ENCODE results near the gene C11orf91. TPM values are rescaled to one million over a fixed set of nuclear protein-coding genes. Genes with fewer than 3 reads are reported as not detected.

The C11orf91 gene
- total and polyA plus RNA-seq, 2 donors (not counting 3 experiments of a cell fraction or from before 2014, with no cell fraction given) = 0.94 to 2.1 TPM

- BruUV-seq (replicated peaks) = no TSS peak
- DNase-seq (ENCODE audit: low read depth, low spot score) (no peak), FAIRE-seq (no peak)
- CTCF ChIA-PET = interaction anchor here (1.4 to 1.6 kb wide), 2 partner anchors 12 to 85 kb away, joined by 3 to 4 read pairs; no protein-coding TSS in a partner anchor
- H3K9me3 ChIP-seq (replicated peaks; ENCODE audit: control insufficient read depth, insufficient read depth, low read length) = no peaks in the 10 kb centered on the region
- TF ChIP-seq GATA2 (IDR thresholded peaks at IDR 0.05; ENCODE audit: insufficient read depth, insufficient read length, low read depth, low read length) = no peak
- TF ChIP-seq CTCF (IDR thresholded peaks at IDR 0.05; ENCODE audit: extremely low read depth in 1 of 2, insufficient read depth in 1 of 2, low read depth in 1 of 2, low read length in 2 of 2) = no peak
- TF ChIP-seq MYC (IDR thresholded peaks at IDR 0.05; ENCODE audit: low read depth, low read length) = no peak
- no peak for TF ChIP-seq MAX (IDR thresholded peaks at IDR 0.05; ENCODE audit: insufficient read depth, insufficient read length)
- no peak for TF ChIP-seq POLR2AphosphoS5 (IDR thresholded peaks at IDR 0.05; ENCODE audit: insufficient read depth, low read depth, low read length)
- no peak for TF ChIP-seq POLR2A (IDR thresholded peaks at IDR 0.05; ENCODE audit: low read depth, low read length)
- no peak for TF ChIP-seq JUN (IDR thresholded peaks at IDR 0.05; ENCODE audit: borderline replicate concordance, insufficient read depth, insufficient read length, low read depth)
- no peak for TF ChIP-seq FOS (IDR thresholded peaks at IDR 0.05; ENCODE audit: borderline replicate concordance, insufficient read depth, low read length)
- no peak for TF ChIP-seq EZH2 (IDR thresholded peaks at IDR 0.05; ENCODE audit: borderline replicate concordance, low read depth, low read length, severe bottlenecking)
- no peaks in the 10 kb centered on the region for H4K20me1 ChIP-seq (replicated peaks; ENCODE audit: control insufficient read depth, extremely low read depth, insufficient read depth, low read length)
- no peak overlapping the region for H3K9ac ChIP-seq (replicated peaks; ENCODE audit: extremely low read depth, insufficient read depth, low read length)
- H3K9me1 ChIP-seq (replicated peaks; ENCODE audit: control insufficient read depth, extremely low read depth, insufficient read depth, low read length) = no peaks in the 10 kb centered on the region
- no peaks in the 10 kb centered on the region for H3K79me2 ChIP-seq (ENCODE audit: control insufficient read depth, insufficient read depth, low read length)
- H3K36me3 ChIP-seq (ENCODE audit: control insufficient read depth in 2 of 2, extremely low read depth in 1 of 2, insufficient read depth in 2 of 2, low read length in 2 of 2) = no peaks in the 10 kb centered on the region
- no peaks in the 10 kb centered on the region for H3K4me1 ChIP-seq (ENCODE audit: control insufficient read depth, extremely low read depth, insufficient read depth, low read length)
- POLR2A ChIA-PET = no interaction called here
- no peak overlapping the region for H3K4me3 ChIP-seq (replicated peaks in 1 of 3; ENCODE audit: insufficient read depth in 1 of 3, low read depth in 1 of 3, low read length in 3 of 3)
- no peak overlapping the region for H3K27ac ChIP-seq (ENCODE audit: insufficient read depth, low read depth, low read length)
- dilution Hi-C loops (cut with MboI; ENCODE audit: extremely low pct_ligation_motif_present, low sequenced_read_pairs) = no loop called here
- no peak overlapping the region for H2AFZ ChIP-seq (ENCODE audit: low read depth, low read length)
- H3K27me3 ChIP-seq (ENCODE audit: control insufficient read depth in 2 of 2, insufficient read depth in 2 of 2, low read length in 2 of 2) = no peaks in the 10 kb centered on the region
- intact Hi-C loops (cut with micrococcal nuclease) = no loop called here
- no peak overlapping the region for H3K4me2 ChIP-seq (ENCODE audit: insufficient read depth, low read length)
Measured at GRCh38 chr11:33657757-33658156, 42.9 kb downstream of the C11orf91 start.

Measured in endothelial cell of umbilical vein (primary cell).